ENCODE results near the gene RANBP10. TPM values are rescaled to one million over a fixed set of nuclear protein-coding genes. Genes with fewer than 3 reads are reported as not detected.

RANBP10 gene
- total and polyA plus RNA-seq, 10 of the 15 experiments (the other 5 are each of a cell fraction or from before 2014, with no cell fraction given) = 1.2 to 20.4 (median 10.8) TPM

- TF ChIP-seq REST (IDR thresholded peaks at IDR 0.05; ENCODE audit: low read depth, low read length) = peak; percentile 47; the same call in 1 of the 2 replicates
- TF ChIP-seq, protein P1, sequence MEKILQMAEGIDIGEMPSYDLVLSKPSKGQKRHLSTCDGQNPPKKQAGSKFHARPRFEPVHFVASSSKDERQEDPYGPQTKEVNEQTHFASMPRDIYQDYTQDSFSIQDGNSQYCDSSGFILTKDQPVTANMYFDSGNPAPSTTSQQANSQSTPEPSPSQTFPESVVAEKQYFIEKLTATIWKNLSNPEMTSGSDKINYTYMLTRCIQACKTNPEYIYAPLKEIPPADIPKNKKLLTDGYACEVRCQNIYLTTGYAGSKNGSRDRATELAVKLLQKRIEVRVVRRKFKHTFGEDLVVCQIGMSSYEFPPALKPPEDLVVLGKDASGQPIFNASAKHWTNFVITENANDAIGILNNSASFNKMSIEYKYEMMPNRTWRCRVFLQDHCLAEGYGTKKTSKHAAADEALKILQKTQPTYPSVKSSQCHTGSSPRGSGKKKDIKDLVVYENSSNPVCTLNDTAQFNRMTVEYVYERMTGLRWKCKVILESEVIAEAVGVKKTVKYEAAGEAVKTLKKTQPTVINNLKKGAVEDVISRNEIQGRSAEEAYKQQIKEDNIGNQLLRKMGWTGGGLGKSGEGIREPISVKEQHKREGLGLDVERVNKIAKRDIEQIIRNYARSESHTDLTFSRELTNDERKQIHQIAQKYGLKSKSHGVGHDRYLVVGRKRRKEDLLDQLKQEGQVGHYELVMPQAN (conservative IDR thresholded peaks at IDR 0.05) = peak; percentile 93
- TF ChIP-seq SMAD5 (IDR thresholded peaks at IDR 0.05; ENCODE audit: low read depth) = no peak; the same call in 1 of the 2 replicates
- peak; percentile 63 for TF ChIP-seq SPI1 (IDR thresholded peaks at IDR 0.05; ENCODE audit: borderline replicate concordance, insufficient read depth, low read depth, low read length)
- no peak for TF ChIP-seq EZH2 (IDR thresholded peaks at IDR 0.05; ENCODE audit: borderline replicate concordance, control insufficient read depth, low read depth, low read length)
- TF ChIP-seq POLR2A (IDR thresholded peaks at IDR 0.05; ENCODE audit: low read depth, low read length) = peak; percentile 92
- TF ChIP-seq, protein P2, sequence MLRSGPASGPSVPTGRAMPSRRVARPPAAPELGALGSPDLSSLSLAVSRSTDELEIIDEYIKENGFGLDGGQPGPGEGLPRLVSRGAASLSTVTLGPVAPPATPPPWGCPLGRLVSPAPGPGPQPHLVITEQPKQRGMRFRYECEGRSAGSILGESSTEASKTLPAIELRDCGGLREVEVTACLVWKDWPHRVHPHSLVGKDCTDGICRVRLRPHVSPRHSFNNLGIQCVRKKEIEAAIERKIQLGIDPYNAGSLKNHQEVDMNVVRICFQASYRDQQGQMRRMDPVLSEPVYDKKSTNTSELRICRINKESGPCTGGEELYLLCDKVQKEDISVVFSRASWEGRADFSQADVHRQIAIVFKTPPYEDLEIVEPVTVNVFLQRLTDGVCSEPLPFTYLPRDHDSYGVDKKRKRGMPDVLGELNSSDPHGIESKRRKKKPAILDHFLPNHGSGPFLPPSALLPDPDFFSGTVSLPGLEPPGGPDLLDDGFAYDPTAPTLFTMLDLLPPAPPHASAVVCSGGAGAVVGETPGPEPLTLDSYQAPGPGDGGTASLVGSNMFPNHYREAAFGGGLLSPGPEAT (IDR thresholded peaks at IDR 0.05; ENCODE audit: low read depth) = peak; percentile 55; the same call in 1 of the 2 replicates
- peak; percentile 80 for TF ChIP-seq TBL1XR1 (IDR thresholded peaks at IDR 0.05; ENCODE audit: low read depth, low read length)
- 0 out of 2 replicates have a peak, but pooled peaks have one; percentile 32 for TF ChIP-seq HDGF (IDR thresholded peaks at IDR 0.05)
- TF ChIP-seq ETV6 (conservative IDR thresholded peaks at IDR 0.05 in 1 of 2, IDR thresholded peaks at IDR 0.05 in 1 of 2; ENCODE audit: borderline replicate concordance in 1 of 2, low read depth in 1 of 2) = no peak
- TF ChIP-seq CHD2 (IDR thresholded peaks at IDR 0.05; ENCODE audit: borderline replicate concordance, low read depth, low read length) = peak; percentile 87
- peak; percentile 19; the same call in 1 of the 2 replicates for TF ChIP-seq ESRRA (IDR thresholded peaks at IDR 0.05; ENCODE audit: low read length)
- TF ChIP-seq TAF1 (IDR thresholded peaks at IDR 0.05; ENCODE audit: borderline replicate concordance, low read depth, low read length) = peak; percentile 100
- TF ChIP-seq ZBTB40 (IDR thresholded peaks at IDR 0.05; ENCODE audit: borderline replicate concordance) = peak; percentile 80; the same call in 1 of the 2 replicates
- peak; percentile 52 for TF ChIP-seq ATF7 (IDR thresholded peaks at IDR 0.05; ENCODE audit: low read depth)
- no peak for TF ChIP-seq CHD1 (IDR thresholded peaks at IDR 0.05; ENCODE audit: low read depth, low read length)
- peak; percentile 67; the same call in 1 of the 2 replicates for TF ChIP-seq TCF12 (IDR thresholded peaks at IDR 0.05; ENCODE audit: low read depth, low read length)
- TF ChIP-seq WRNIP1 (IDR thresholded peaks at IDR 0.05; ENCODE audit: borderline replicate concordance, low read depth, low read length) = no peak; the same call in 1 of the 2 replicates
These were observed at the start of gene RANBP10, which contains the start of gene TSNAXIP1 (continued) for GRCh38 chr16:67806428-67807147.
